DMS79 treated with DMSO at 0.1 percent for 48 hours (cell line): Measurements from ENCODE around the gene CCNL2.
"Not testable (repeated sequence)": the region's sequence is repeated elsewhere in the genome, so short reads cannot be mapped to it uniquely, and the experiment has no call there.

Experiments
- DNase-seq: peaks from one replicate; lab custom pipeline; 2025; lab: John Stamatoyannopoulos, UW

CCNL2 gene

GRCh38 chr1:1373051-1373814 lies 25.9 kb downstream of the CCNL2 start:
- DNase-seq: no peak

- DNase-seq: peak; percentile 16
Measured at GRCh38 chr1:1371746-1372711, 27.1 kb downstream of the CCNL2 start.

GRCh38 chr1:1371364-1371745 lies 27.8 kb downstream of the CCNL2 start:
- no peak for DNase-seq

- no peak for DNase-seq
Measured at GRCh38 chr1:1370771-1371300, 28.3 kb downstream of the CCNL2 start.

- not testable (repeated sequence) for DNase-seq
Measured at GRCh38 chr1:1370094-1370493, 29.0 kb downstream of the CCNL2 start.

- DNase-seq: no peak
Measured at GRCh38 chr1:1367315-1367714, 31.8 kb downstream of the CCNL2 start.

- DNase-seq: no peak
Measured at GRCh38 chr1:1366699-1367066, 32.5 kb downstream of the CCNL2 start.

GRCh38 chr1:1365875-1366698 lies 33.0 kb downstream of the CCNL2 start:
- DNase-seq: no peak

GRCh38 chr1:1364266-1364665 lies 34.9 kb downstream of the CCNL2 start:
- no peak for DNase-seq

GRCh38 chr1:1361982-1362423 lies 37.1 kb downstream of the CCNL2 start:
- DNase-seq: no peak

GRCh38 chr1:1361233-1361981 lies 37.7 kb downstream of the CCNL2 start:
- DNase-seq: no peak

- no peak for DNase-seq
Measured at GRCh38 chr1:1360506-1361169, 38.5 kb downstream of the CCNL2 start.

- no peak for DNase-seq
Measured at GRCh38 chr1:1359664-1360468, 39.3 kb downstream of the CCNL2 start.

- no peak for DNase-seq
Measured at GRCh38 chr1:1359308-1359663, 39.8 kb downstream of the CCNL2 start.

- no peak for DNase-seq
Measured at GRCh38 chr1:1358433-1359271, 40.5 kb downstream of the CCNL2 start, which contains the start of gene MXRA8. Gene MXRA8, minus strand, starts transcription at chr1:1358555. Its CDS starts 51 bp downstream, at chr1:1358504.

- no peak for DNase-seq
Measured at GRCh38 chr1:1357871-1358432, 41.2 kb downstream of the CCNL2 start.

- no peak for DNase-seq
Measured at GRCh38 chr1:1356796-1357401, 42.2 kb downstream of the CCNL2 start.
